ENCODE data around the gene PRDM8. TPM values are rescaled to one million over a fixed set of nuclear protein-coding genes. Genes with fewer than 3 reads are reported as not detected.
A peak's percentile ranks its signal among the peaks of the same experiment; 100 is the strongest.

Gene PRDM8
- total RNA-seq, 2 experiments from 2014 or later = not detected

GRCh38 chr4:80202190-80202711 lies 4.9 kb downstream of the PRDM8 start:
- DNase-seq (ENCODE audit: low spot score) = peak; percentile 23
- Histone ChIP-seq H3K4me3 (ENCODE audit: low read depth, low read length, poor library complexity, severe bottlenecking) (peak overlapping the region; percentile 39), H3K79me2 (ENCODE audit: insufficient read depth, low read depth, low read length) (no peaks in the 10 kb centered on the region), H3K9me2 (ENCODE audit: insufficient read depth, low read length) (no peaks in the 10 kb centered on the region), H3K9me3 (ENCODE audit: low read length) (no peaks in the 10 kb centered on the region), H2AFZ (ENCODE audit: low read length) (peak overlapping the region; percentile 37; the same call in 1 of the 2 replicates), H3K4me1 (ENCODE audit: insufficient read depth, low read length, poor library complexity, severe bottlenecking) (no peaks in the 10 kb centered on the region), H3K27ac (ENCODE audit: low read depth, low read length, poor library complexity, severe bottlenecking) (no peak overlapping the region), H4K20me1 (ENCODE audit: insufficient read depth, low read length) (no peaks in the 10 kb centered on the region), H3K36me3 (ENCODE audit: insufficient read depth, low read length) (no peaks in the 10 kb centered on the region), H3K4me2 (ENCODE audit: low read length) (peak overlapping the region; percentile 58)
- ChIA-PET POLR2A (interaction anchor here (0.6 kb wide), 2 partner anchors 8 to 483 kb away, joined by 3 to 4 read pairs; no protein-coding TSS in a partner anchor), CTCF (ENCODE audit: unreplicated experiment) (interaction anchor here (1.3 kb wide), 1 partner anchor 18 kb away, joined by 3 read pairs; no protein-coding TSS in a partner anchor)
- intact Hi-C loops (cut with micrococcal nuclease; ENCODE audit: unreplicated experiment) = no loop called here
- no TSS peak for BruUV-seq (replicated peaks)
- TF ChIP-seq EZH2phosphoT487 (IDR thresholded peaks at IDR 0.05; ENCODE audit: borderline replicate concordance, low read depth, low read length) = no peak
- peak; percentile 68 for TF ChIP-seq CTCF (conservative IDR thresholded peaks at IDR 0.05; ENCODE audit: low read length)

GRCh38 chr4:80202741-80203553 lies 5.6 kb downstream of the PRDM8 start:
- Histone ChIP-seq H3K79me2 (ENCODE audit: insufficient read depth, low read depth, low read length) (no peaks in the 10 kb centered on the region), H3K27ac (ENCODE audit: low read depth, low read length, poor library complexity, severe bottlenecking) (no peak overlapping the region), H2AFZ (ENCODE audit: low read length) (no peak overlapping the region), H3K4me1 (ENCODE audit: insufficient read depth, low read length, poor library complexity, severe bottlenecking) (no peaks in the 10 kb centered on the region), H3K36me3 (ENCODE audit: insufficient read depth, low read length) (no peaks in the 10 kb centered on the region), H3K9me3 (ENCODE audit: low read length) (no peaks in the 10 kb centered on the region), H3K9me2 (ENCODE audit: insufficient read depth, low read length) (no peaks in the 10 kb centered on the region), H3K4me3 (ENCODE audit: low read depth, low read length, poor library complexity, severe bottlenecking) (peak overlapping the region; percentile 39), H4K20me1 (ENCODE audit: insufficient read depth, low read length) (no peaks in the 10 kb centered on the region), H3K4me2 (ENCODE audit: low read length) (peak overlapping the region; percentile 58; the same call in 1 of the 2 replicates)
- no TSS peak for BruUV-seq (replicated peaks)
- ChIA-PET CTCF (ENCODE audit: unreplicated experiment) (interaction anchor here (1.3 kb wide), 1 partner anchor 17 kb away, joined by 3 read pairs; no protein-coding TSS in a partner anchor), POLR2A (interaction anchor here (0.6 kb wide), 1 partner anchor 484 kb away, joined by 4 read pairs; no protein-coding TSS in a partner anchor)
- DNase-seq (ENCODE audit: low spot score) = no peak
- TF ChIP-seq EZH2phosphoT487 (IDR thresholded peaks at IDR 0.05; ENCODE audit: borderline replicate concordance, low read depth, low read length) (no peak), CTCF (conservative IDR thresholded peaks at IDR 0.05; ENCODE audit: low read length) (no peak)
- intact Hi-C loops (cut with micrococcal nuclease; ENCODE audit: unreplicated experiment) = no loop called here
